Activated B cell treated with CpG ODN at 0.5 μM for 24 hours (primary cell): ENCODE measurements around the gene CDCA4. TPM values are rescaled to one million over a fixed set of nuclear protein-coding genes. Genes with fewer than 3 reads are reported as not detected.

Experiments used
- ATAC-seq: fragments of 200-7000 bp; cut with Tn5 transposase; one replicate; pipeline ENCODE4 v1.10.0; 2021; ENCODE audit warnings: low read depth, mild to moderate bottlenecking, moderate library complexity
- CTCF ChIA-PET: fragments of 350-600 bp; sonication (Branson Sonifier 250); formaldehyde crosslinking; loops from one replicate; lab custom pipeline; 2021; ENCODE audit warnings: antibody characterized with exemption; lab: Charles Lee
- POLR2A ChIA-PET: fragments of 350-600 bp; sonication (Branson Sonifier 250); formaldehyde crosslinking; loops from one replicate; lab custom pipeline; 2021; ENCODE audit warnings: antibody characterized with exemption; lab: Charles Lee
- DNase-seq: peaks from one replicate; pipeline ENCODE4 v3.0.0; 2022
- H3K27ac Mint-ChIP-seq: one replicate; pipeline ENCODE4 v1.8.0; 2020; ENCODE audit warnings: mixed read lengths
- H3K27me3 Mint-ChIP-seq: one replicate; pipeline ENCODE4 v1.8.0; 2021; ENCODE audit warnings: mixed read lengths
- H3K36me3 Mint-ChIP-seq: one replicate; pipeline ENCODE4 v1.8.0; 2021; ENCODE audit warnings: low read depth, mixed read lengths
- H3K4me1 Mint-ChIP-seq: one replicate; pipeline ENCODE4 v1.8.0; 2021; ENCODE audit warnings: mixed read lengths
- H3K4me3 Mint-ChIP-seq: one replicate; pipeline ENCODE4 v1.8.0; 2020; ENCODE audit warnings: mild to moderate bottlenecking, mixed read lengths
- H3K9me3 Mint-ChIP-seq: one replicate; pipeline ENCODE4 v1.8.0; 2020; ENCODE audit warnings: mixed read lengths
- intact Hi-C: fragments of 100-400 bp; cut with micrococcal nuclease; formaldehyde crosslinking; loops from one replicate; pipeline ENCODE4 v1.15.1; 2024
- total RNA-seq: library from RNA; stranded (reverse); gene quantifications from 2 replicates; pipeline ENCODE4 v1.2.3, GENCODE V29; 2022
- TF ChIP-seq, protein P1 (sequence below): fragments of 200-600 bp; IDR thresholded peaks from one replicate; pipeline ENCODE4 v1.8.0; 2022; ENCODE audit warnings: antibody characterized with exemption, mild to moderate bottlenecking

The CDCA4 gene
- total RNA-seq, 1 donor from 2014 or later = 13.6 TPM

DNA sequence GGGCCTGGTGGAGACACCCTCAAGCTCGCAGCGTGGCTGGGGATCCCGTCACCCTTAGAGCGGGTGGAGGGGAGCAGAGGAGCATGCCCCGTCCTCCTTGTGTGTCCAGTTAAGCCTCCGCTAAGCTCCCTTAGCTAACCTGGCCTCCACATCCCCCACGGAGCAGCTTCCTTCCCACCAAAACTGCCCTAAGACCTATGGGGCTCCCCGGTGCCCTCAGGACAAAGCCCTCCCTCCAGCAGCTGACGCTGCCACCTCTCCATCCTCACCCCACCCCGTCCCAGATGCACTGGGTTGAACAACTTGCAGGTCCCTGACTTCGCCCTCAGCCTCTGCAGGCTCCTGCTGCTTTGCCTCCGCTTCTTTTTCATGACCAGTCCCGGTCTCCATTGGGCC is 46.7 kb downstream of the CDCA4 start:
- TF ChIP-seq, protein P1, sequence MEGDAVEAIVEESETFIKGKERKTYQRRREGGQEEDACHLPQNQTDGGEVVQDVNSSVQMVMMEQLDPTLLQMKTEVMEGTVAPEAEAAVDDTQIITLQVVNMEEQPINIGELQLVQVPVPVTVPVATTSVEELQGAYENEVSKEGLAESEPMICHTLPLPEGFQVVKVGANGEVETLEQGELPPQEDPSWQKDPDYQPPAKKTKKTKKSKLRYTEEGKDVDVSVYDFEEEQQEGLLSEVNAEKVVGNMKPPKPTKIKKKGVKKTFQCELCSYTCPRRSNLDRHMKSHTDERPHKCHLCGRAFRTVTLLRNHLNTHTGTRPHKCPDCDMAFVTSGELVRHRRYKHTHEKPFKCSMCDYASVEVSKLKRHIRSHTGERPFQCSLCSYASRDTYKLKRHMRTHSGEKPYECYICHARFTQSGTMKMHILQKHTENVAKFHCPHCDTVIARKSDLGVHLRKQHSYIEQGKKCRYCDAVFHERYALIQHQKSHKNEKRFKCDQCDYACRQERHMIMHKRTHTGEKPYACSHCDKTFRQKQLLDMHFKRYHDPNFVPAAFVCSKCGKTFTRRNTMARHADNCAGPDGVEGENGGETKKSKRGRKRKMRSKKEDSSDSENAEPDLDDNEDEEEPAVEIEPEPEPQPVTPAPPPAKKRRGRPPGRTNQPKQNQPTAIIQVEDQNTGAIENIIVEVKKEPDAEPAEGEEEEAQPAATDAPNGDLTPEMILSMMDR = no peak
- DNase-seq (no peak), ATAC-seq (no peak)
- no peak overlapping the region for H3K27ac Mint-ChIP-seq
- CTCF ChIA-PET = interaction anchor here (0.6 to 5.3 kb wide), 5 partner anchors 10 to 80 kb away, joined by 3 to 71 read pairs (median 3); partner anchors contain the start of gene CLBA1
- no peaks in the 10 kb centered on the region for H3K36me3 Mint-ChIP-seq
- POLR2A ChIA-PET = no interaction called here
- no peak overlapping the region for H3K4me3 Mint-ChIP-seq
- H3K4me1 Mint-ChIP-seq = peaks cover 15% of the 10 kb centered on the region
- intact Hi-C loops = no loop called here
- peaks cover 19% of the 10 kb centered on the region for H3K27me3 Mint-ChIP-seq
- no peaks in the 10 kb centered on the region for H3K9me3 Mint-ChIP-seq

DNA sequence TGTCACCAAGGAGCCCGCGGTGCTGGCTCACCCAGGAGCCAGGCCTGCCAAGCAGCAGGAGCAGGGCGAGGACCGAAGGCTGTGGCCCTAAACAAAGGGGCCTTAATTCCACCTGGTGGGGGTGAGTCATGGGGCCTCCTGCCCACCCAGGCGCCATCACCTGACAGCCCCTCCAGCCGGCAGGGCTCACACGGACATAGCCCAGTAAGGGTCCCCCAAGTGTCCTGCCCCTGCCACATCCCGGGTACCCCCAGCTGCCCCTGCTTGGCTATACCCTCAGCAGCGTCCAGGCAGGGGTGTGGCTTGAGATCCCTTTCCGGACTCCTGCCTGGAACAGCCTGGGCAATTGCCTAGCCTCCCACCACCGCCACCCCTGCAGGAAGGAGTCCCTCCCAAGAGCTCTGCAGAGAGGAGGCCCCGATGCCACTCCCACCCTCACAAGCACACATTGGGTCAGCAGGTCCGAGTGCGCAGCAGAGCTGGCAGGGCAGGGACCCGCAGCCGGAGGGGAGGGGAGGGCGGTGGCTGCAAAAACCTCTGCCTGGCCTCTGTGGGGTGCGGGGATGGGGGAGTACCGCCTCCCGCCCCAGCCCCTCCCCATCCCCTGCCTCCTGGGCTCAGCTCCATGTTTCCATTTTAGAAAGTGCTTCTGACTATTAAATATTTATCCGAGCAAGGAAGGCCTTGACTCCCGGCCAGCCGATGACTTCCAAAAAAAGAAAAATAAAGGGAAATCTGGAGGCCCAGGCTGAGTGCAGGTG is 47.3 kb downstream of the CDCA4 start:
- ATAC-seq (no peak), DNase-seq (no peak)
- TF ChIP-seq, protein P1 = no peak
- Mint-ChIP-seq H3K36me3 (no peaks in the 10 kb centered on the region), H3K27ac (no peak overlapping the region), H3K9me3 (no peaks in the 10 kb centered on the region), H3K27me3 (peaks cover 16% of the 10 kb centered on the region), H3K4me3 (no peak overlapping the region), H3K4me1 (peaks cover 19% of the 10 kb centered on the region)
- intact Hi-C loops = no loop called here
- POLR2A ChIA-PET = no interaction called here
- CTCF ChIA-PET = interaction anchor here (0.6 to 5.3 kb wide), 3 partner anchors 62 to 80 kb away, joined by 3 to 71 read pairs (median 3); no protein-coding TSS in a partner anchor

DNA sequence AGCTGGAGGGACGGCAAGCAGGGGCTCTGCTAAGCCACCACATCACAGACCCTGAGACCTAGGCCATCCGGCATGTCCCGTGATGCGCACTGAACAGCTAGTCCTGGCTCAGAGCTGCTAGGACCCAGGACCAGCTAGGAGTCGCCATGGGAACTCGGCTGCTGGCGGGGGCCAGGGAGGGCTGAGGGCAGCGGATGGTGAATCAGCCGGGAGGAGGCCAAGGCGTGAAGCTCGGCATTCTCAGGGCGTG is 47.8 kb downstream of the CDCA4 start:
- no peak overlapping the region for H3K27ac Mint-ChIP-seq
- no peaks in the 10 kb centered on the region for H3K36me3 Mint-ChIP-seq
- TF ChIP-seq, protein P1 = no peak
- peaks cover 17% of the 10 kb centered on the region for H3K27me3 Mint-ChIP-seq
- peaks cover 23% of the 10 kb centered on the region for H3K4me1 Mint-ChIP-seq
- intact Hi-C loops = no loop called here
- ChIA-PET CTCF (interaction anchor here (5.3 kb wide), 1 partner anchor 72 kb away, joined by 71 read pairs; no protein-coding TSS in a partner anchor), POLR2A (no interaction called here)
- H3K9me3 Mint-ChIP-seq = no peaks in the 10 kb centered on the region
- no peak overlapping the region for H3K4me3 Mint-ChIP-seq
- ATAC-seq = no peak
- DNase-seq = no peak

DNA sequence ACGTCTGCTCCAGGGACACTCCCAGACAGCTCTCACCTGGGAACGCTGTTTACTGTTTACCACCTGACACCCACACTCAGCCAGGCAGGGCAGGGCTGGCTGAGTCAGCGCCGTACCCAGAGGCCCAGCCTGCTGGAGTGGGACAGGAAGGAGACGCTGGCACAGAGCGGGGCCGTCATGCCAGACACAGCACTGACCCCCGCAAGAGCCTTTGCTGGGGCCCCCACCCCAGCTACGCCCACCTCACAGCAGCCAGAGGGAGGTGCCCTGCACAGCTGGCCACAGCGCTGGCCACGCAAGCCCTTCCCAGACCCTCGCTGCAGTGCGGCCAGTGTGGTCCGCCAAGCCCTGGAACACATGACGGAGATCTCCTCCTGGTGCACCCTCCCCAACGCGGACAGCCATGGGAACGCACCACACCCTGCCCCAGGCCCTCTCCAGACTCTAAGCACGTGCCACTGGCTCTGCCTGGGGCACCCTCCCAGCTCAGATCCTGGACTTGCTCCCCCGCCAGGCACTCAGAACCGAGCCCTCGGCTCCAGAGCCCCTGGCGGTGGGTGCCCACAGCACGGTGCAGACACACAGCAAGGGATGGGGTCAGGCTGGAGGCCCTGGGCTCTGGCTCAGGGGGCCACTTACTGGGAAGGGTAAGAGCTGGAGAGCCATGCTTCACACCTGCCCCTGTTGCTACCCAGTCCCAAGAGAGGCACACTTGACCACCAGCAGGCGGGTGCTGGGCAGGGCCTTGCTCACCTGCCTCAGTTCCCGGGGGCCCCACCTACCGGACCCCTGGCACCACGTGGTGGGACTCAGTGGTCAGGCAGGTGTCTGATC is 48.4 kb downstream of the CDCA4 start:
- peaks cover 25% of the 10 kb centered on the region for H3K4me1 Mint-ChIP-seq
- ATAC-seq (no peak), DNase-seq (no peak)
- H3K27ac Mint-ChIP-seq = no peak overlapping the region
- H3K36me3 Mint-ChIP-seq = no peaks in the 10 kb centered on the region
- H3K27me3 Mint-ChIP-seq = peaks cover 15% of the 10 kb centered on the region
- TF ChIP-seq, protein P1 = no peak
- POLR2A ChIA-PET = no interaction called here
- no peaks in the 10 kb centered on the region for H3K9me3 Mint-ChIP-seq
- CTCF ChIA-PET = interaction anchor here (5.3 kb wide), 1 partner anchor 72 kb away, joined by 71 read pairs; no protein-coding TSS in a partner anchor
- intact Hi-C loops = no loop called here
- no peak overlapping the region for H3K4me3 Mint-ChIP-seq
